IPS-NIHi7 (cell line): Measurements from ENCODE around the gene NDUFAF4.
A peak's percentile ranks its signal among the peaks of the same experiment; 100 is the strongest.

ENCODE experiments used
- DNase-seq: peaks from one replicate; pipeline ENCODE4 v3.0.0; 2012; ENCODE audit warnings: mixed read lengths; ENCODE audit errors: extremely low spot score

Gene NDUFAF4

GRCh38 chr6:96897396-96898240 lies at the start of gene NDUFAF4:
Gene NDUFAF4, minus strand, starts transcription at chr6:96897891. Its CDS starts 90 bp downstream, at chr6:96897801.
- DNase-seq, result peak; percentile 94

DNA sequence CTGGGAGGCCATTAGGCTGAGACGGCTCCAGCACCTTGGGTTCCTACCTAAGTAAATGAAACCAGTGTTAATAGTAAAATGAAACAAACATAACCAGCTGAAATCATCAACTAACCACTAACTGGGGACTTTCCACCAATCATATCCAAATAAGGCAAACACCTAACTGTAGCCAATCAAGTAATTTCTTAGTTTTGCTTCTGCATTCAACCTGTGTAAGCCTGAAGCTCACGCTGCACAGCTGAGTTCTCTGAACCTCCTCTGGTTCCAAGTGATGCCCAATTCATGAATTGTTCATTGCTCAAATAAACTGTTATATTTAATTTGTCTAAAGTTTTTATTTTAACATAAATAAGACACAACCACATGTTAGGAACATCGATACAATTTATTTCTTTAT lies 49.4 kb upstream of the NDUFAF4 start:
- DNase-seq, result no peak

DNA sequence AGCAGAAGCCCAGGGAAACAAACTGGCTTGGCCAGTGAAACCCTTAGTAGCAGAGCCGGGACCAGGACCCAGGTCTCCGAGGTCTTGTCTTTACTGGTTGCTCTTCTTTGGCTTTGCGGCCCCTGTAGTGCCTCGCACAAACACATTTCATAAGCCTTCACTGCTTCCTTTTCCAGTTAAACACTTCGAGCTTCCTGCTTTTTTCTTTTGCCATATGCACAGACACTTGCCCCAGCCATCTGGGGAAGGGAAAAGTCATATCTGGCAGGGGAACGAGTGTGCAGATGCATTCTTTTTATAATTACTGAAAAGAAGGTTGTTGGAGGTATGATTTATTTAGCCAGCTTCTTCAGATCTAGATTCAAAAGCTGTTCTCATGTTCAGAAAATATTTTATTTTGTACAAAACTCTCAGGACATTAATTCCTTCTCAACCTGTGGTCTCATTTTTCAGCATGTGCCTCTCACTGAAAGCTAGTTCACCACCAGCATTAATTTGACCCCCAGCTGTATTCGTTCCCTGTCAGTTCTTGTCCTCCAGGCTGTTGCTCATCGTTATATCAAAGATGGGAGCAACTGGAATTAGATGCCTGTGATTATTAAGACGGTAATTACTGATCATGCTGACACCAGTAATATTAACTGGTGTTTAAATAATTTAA lies 46.0 kb upstream of the NDUFAF4 start:
- no peak for DNase-seq

DNA sequence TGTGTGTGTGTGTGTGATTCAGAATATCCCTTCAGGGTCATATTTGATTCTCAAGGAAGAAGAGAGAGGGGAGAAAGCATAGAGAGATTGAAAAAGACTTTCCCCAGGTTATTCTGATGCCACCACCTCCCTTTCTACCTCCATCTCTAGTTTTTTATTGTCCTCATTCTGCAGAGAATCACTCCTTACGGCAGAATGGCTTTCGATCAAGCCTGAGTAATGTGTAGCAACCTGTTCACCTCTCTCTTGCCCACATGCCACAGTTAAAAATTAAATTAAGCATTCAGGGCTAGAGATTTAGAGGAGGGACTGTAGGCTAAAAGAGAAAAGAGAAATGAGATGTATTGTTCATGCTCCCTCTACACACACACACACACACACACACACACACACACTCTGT lies 45.0 kb upstream of the NDUFAF4 start:
- no peak for DNase-seq

GRCh38 chr6:96940322-96940721 lies 42.6 kb upstream of the NDUFAF4 start:
- DNase-seq, result no peak

DNA sequence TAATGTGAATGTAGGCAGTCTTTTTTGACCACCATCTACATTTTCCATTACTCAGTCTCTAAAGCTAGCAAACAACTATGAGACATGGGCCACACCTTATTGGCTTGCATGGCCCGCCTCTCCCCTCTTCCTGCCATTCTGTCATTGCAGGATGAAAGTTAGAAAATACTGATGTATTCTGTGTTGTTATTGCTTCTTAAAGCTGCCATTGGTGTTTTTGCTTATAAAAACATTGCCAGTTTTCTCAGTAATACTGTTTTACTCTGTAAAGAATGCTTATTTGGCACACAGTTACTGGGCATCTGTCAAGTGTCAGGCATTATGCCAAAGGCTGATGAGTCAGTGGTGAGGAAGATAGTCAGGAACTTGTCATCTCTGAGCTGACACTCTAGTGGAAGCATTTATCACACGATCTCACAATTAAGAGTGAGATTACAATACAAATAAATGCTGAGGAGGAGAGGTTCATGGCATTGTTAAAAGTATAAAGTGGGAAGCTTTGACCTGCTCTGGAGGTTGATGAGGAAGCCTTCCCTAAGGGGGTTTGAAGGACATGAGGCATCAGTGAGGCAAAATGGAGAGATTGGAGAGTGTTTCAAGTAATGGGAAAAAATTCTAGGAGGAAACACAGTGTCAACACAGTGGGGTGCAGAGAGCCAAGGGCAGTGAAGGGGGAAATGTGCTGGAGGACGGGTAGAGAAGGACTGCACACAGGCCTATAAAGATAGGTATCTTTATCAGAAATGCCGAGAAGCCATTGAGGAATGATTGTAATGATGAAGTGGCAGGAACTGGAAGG lies 41.5 kb upstream of the NDUFAF4 start:
- no peak for DNase-seq

GRCh38 chr6:96934087-96934486 lies 36.4 kb upstream of the NDUFAF4 start:
- DNase-seq, result no peak

DNA sequence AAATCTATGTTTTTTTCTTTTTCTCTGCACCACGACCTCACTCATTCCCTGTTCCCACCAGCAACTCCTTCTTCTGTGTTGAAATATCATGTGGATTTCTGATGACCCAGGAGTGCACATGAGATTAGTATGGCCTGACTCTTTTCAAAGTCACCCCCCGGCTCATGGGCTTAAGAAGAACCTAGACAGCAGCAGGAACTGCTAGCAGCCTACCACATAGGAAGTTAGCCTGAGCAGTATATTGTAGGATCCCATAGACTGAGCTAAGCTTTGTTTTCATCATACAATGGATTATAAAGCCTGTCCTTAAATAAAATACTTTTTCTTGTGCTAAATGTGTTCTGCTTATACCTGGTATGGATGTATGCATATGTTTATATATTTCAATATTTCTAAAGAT lies 33.5 kb upstream of the NDUFAF4 start:
- DNase-seq, result no peak

DNA sequence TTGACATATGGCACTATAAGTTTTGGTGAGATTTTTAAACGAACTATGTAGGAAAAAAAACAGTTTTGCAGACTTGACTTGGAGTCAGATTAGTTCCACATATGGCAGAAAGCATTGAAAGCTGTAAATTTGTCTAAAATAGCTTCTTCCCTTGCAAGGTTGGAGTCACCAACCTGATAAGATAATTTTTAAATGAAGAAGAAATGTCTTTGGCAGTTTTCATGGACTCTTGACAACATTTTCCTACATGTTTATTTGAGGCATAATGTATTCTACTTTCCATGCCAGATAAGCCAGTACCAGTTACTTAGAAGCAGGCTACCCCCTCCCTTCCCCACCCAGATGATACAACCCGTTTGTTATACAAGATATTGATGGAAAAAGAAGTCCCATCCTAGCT lies 32.0 kb upstream of the NDUFAF4 start:
- no peak for DNase-seq

DNA sequence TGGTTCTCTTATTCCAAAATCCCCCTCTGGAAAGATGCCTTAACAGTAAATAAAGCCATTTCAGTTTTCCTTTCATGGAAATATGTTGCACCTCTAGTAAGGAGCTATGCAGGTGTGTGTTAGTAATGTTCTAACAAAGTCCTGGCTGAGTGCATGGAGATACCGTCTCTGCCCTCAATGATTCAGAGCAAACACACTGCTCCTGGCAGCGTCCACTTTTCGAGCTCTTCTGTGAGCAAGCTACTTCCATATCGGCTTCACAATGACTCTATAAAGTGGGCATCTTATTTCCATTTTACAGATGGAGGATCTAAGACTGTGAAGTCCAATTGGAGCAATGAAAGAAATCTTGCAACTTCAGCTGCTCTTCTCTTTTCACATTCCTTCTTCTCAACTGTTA lies 30.0 kb upstream of the NDUFAF4 start:
- DNase-seq, result no peak

DNA sequence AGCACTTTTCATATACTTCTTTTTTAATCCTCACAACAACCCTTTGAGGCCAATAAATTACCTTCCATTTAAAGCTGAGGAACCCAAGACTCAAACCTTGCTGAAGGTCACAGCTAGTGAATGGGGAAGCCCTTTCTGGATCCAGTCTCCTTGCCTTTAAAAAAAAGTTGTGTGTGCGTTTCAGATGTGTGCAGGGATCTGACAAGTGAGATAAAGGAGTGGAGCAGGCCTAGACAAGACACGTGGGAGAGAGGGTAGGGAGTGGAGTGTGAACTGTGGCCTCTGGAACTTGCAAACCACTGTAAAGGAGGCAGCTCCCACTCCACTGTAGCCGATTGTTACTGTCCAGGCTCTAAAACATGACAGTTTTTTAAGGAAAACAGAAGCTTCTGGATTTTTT lies 28.7 kb upstream of the NDUFAF4 start:
- DNase-seq, result no peak

DNA sequence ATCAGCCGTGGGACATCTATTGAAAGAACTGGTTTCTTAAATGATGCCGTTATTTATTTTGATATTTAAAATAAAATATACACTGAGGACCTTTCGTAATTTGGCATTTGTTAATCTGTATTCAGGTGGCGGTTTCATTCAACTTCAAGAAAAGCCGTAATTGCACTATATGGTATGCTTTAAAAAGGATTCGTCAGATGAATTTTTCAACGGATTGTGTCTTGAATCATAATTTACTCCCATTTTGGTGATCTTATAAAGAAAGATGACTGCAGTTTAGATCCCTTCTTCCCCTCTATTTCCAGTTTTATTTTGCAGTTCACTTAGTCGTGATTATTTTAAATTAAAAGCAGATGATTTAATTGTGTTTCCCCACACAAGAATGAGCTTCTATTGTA lies 27.6 kb upstream of the NDUFAF4 start:
- no peak for DNase-seq

- DNase-seq, result peak; percentile 82
Observed at GRCh38 chr6:96923871-96924493, 26.3 kb upstream of the NDUFAF4 start.

DNA sequence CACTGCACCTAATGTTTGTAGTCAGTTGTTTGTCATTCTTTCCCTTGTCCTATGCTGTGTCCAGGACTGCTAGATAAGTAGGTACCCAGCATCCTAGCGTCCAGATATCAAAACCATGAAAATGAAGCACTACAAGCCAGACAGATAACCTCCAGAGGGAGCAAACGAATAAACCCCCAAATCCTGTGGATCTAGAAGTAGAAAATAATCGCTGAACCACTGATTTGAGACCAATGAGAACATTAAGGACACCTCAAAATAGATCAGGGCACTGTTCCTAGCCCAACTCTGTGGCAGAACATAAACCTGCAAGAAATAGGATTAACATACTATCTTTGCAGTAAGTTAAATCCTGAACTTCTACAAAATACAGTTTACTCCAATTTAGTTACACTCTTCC lies 25.7 kb upstream of the NDUFAF4 start:
- no peak for DNase-seq

- DNase-seq, result no peak
Observed at GRCh38 chr6:96917098-96917497, 19.4 kb upstream of the NDUFAF4 start.

DNA sequence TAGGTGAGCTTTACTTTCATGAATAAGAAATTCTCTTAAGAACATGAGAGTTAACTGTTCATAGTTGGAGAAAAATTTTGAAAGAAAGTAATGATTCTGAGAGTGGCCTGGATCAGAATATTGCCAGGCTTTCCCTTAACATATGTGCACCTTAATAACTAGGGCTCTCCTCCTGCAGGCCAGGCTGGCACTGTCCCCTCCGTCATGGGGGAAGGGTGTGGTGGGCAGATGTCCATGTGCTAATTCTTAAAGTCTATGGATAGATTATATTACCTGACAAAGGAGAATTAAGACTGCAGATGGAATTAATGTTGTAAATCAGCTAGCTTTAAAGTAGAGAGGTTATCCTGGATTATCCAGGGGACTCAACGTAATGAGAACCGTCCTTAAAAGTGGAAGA lies 15.9 kb upstream of the NDUFAF4 start:
- DNase-seq, result no peak

- no peak for DNase-seq
Observed at GRCh38 chr6:96911751-96912150, 14.1 kb upstream of the NDUFAF4 start.

DNA sequence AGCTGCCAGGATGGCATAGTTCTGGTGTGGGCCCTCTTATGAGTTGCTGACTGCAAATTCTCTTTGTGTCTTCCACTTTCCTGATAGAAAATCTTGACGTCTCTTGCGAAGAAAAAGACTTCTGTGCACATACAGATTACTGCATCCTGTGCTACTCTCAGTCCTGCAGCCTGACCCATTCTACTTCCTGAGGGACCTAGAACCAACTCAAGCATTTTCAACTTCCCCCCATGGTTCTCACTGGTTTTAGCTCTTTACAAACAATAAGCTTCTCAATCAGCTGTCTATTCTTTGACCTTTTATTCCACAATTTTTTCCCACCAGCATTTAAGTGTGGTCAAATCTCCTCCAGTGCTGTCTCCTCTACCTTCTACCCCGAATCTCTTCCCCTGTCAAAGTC lies 13.5 kb upstream of the NDUFAF4 start:
- DNase-seq, result no peak

DNA sequence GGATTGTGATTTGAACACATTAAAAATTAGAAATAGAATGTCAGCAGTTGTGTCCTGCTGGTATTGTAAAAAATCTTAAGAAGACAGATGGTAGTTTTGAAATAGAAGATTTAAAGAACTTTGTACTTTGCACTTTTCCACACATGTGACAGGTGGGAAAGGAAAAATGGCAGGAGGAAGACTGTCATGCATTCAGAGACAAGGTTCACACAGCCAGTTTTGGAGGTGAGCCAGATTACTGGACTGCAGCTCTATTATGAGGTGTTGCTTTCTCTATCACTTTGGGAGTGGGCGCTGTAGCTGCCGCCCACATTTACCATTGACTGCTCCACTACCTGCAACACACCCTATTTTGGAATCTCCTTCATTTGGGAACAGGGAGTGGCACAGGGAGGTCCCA lies 12.1 kb upstream of the NDUFAF4 start:
- DNase-seq, result no peak

- no peak for DNase-seq
Observed at GRCh38 chr6:96907498-96907897, 9.8 kb upstream of the NDUFAF4 start.

DNA sequence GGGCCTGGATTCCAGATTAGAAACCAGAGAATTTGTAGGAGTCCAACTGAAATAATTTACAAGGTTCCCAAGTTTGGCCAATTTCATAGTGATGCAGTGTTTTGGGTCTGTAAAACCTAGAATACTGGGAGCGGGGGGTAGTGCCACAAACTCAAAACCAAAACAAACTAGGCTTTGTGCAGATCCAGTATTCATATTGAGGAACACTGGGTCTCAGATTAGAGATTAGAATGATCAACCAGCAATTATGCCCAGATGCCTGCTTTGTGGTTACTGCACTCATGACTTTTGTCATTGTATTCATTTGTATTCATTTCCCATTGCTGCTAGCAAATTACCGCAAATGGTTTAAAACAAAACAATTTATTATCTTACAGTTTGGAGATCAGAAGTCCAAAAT lies 3.2 kb upstream of the NDUFAF4 start:
- DNase-seq, result no peak

DNA sequence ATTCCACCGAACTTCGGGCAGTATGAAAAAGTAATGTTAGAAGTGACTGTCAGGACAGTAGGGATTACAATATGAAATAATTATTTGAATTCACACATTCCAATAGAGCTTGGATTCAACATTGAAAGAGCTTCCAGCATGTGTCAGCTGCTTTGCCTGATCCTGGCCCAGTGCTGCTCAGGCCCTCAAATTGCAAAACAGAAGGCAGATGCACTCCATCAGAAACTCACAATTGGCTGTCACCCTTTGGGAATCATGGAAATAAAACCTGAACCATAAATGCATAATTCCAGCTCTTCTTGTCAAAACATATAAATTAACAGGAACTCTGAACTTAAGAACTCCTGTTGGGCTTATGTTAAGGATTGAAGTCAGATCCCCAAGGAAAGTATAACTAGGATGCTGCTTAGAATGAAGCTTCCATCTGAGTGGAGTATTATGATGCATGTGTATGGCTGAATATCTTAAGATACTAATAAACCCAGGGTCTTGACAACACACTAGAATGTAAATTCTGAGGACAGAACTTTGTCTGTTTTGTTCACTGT lies 1.8 kb upstream of the NDUFAF4 start:
- no peak for DNase-seq
